Measurements from ENCODE around the gene PSMA1.

The PSMA1 gene

DNA sequence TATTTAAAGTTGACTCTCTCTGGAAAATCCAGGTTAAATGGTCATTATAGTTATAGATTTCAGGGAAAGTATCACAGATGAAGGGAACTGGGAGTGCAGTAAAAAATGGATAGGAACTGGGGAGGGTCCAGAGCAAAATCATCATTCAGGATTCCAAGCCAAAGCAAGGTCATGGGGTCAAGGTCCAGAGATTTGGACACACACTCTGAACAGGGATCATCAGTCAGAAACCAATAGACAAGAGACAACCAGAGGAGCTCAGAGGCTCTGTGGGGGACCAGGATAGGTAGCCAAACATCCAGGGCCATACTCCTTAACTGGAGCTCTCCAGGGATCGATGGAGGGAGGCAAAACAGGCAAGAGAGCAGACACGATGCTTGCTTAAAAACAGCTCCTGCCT, 27.3 kb upstream of the PSMA1 start:
- no peak overlapping the region for H2AFZ ChIP-seq (ENCODE audit: low read length)
- H3K79me2 ChIP-seq (ENCODE audit: insufficient read depth, low read length): no peaks in the 10 kb centered on the region
- H3K27ac ChIP-seq (ENCODE audit: low read depth, low read length, poor library complexity, severe bottlenecking): no peak overlapping the region
- H3K9me2 ChIP-seq (ENCODE audit: low read depth, low read length): no peaks in the 10 kb centered on the region
- H3K27me3 ChIP-seq (ENCODE audit: insufficient read depth, low read length): no peaks in the 10 kb centered on the region
- no peaks in the 10 kb centered on the region for H3K9me3 ChIP-seq (ENCODE audit: low read length)
- H3K4me3 ChIP-seq (ENCODE audit: low read depth, low read length, poor library complexity, severe bottlenecking): no peak overlapping the region
- no peaks in the 10 kb centered on the region for H4K20me1 ChIP-seq (ENCODE audit: insufficient read depth, low read length)
- H3K4me2 ChIP-seq (ENCODE audit: low read length): no peak overlapping the region
- H3F3A ChIP-seq (ENCODE audit: insufficient read depth, low read length): no peaks in the 10 kb centered on the region
- no peak overlapping the region for H3K9ac ChIP-seq (ENCODE audit: low read length)
- H3K4me1 ChIP-seq (ENCODE audit: insufficient read depth, low read length, severe bottlenecking): peaks cover 7% of the 10 kb centered on the region
- TF ChIP-seq, protein P1, sequence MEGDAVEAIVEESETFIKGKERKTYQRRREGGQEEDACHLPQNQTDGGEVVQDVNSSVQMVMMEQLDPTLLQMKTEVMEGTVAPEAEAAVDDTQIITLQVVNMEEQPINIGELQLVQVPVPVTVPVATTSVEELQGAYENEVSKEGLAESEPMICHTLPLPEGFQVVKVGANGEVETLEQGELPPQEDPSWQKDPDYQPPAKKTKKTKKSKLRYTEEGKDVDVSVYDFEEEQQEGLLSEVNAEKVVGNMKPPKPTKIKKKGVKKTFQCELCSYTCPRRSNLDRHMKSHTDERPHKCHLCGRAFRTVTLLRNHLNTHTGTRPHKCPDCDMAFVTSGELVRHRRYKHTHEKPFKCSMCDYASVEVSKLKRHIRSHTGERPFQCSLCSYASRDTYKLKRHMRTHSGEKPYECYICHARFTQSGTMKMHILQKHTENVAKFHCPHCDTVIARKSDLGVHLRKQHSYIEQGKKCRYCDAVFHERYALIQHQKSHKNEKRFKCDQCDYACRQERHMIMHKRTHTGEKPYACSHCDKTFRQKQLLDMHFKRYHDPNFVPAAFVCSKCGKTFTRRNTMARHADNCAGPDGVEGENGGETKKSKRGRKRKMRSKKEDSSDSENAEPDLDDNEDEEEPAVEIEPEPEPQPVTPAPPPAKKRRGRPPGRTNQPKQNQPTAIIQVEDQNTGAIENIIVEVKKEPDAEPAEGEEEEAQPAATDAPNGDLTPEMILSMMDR (IDR thresholded peaks at IDR 0.05; ENCODE audit: low read length): no peak
- TF ChIP-seq EZH2 (IDR thresholded peaks at IDR 0.05; ENCODE audit: borderline replicate concordance, low read length): no peak
- H3K36me3 ChIP-seq (ENCODE audit: insufficient read depth, low read length): no peaks in the 10 kb centered on the region

DNA sequence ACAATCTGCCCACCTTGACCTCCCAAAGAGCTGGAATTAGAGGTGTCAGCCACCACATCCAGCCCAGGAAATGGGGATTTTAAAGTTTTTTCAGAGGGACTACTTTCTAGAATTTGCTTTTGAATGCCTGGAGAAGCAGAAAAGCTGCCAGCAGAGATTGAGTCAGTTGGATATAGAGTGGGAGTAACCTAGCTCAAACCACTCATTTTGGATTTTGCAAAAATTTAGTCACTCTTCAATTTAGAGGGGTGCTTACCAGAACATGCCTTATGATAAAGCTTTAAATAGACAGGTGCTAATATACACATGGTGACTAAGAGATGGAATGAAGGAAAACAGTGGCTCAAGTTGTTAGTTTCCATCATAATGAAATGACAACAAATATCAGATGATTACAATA, 26.5 kb upstream of the PSMA1 start:
- Histone ChIP-seq H3K9ac (ENCODE audit: low read length) (no peak overlapping the region), H3K9me2 (ENCODE audit: low read depth, low read length) (no peaks in the 10 kb centered on the region), H3K4me1 (ENCODE audit: insufficient read depth, low read length, severe bottlenecking) (peaks cover 10% of the 10 kb centered on the region), H4K20me1 (ENCODE audit: insufficient read depth, low read length) (no peaks in the 10 kb centered on the region), H3K4me3 (ENCODE audit: low read depth, low read length, poor library complexity, severe bottlenecking) (no peak overlapping the region), H2AFZ (ENCODE audit: low read length) (no peak overlapping the region), H3K27me3 (ENCODE audit: insufficient read depth, low read length) (no peaks in the 10 kb centered on the region), H3K79me2 (ENCODE audit: insufficient read depth, low read length) (no peaks in the 10 kb centered on the region), H3K36me3 (ENCODE audit: insufficient read depth, low read length) (no peaks in the 10 kb centered on the region), H3K9me3 (ENCODE audit: low read length) (no peaks in the 10 kb centered on the region), H3F3A (ENCODE audit: insufficient read depth, low read length) (no peaks in the 10 kb centered on the region), H3K4me2 (ENCODE audit: low read length) (no peak overlapping the region), H3K27ac (ENCODE audit: low read depth, low read length, poor library complexity, severe bottlenecking) (no peak overlapping the region)
- TF ChIP-seq EZH2 (IDR thresholded peaks at IDR 0.05; ENCODE audit: borderline replicate concordance, low read length): no peak
- TF ChIP-seq, protein P1 (IDR thresholded peaks at IDR 0.05; ENCODE audit: low read length): no peak

DNA sequence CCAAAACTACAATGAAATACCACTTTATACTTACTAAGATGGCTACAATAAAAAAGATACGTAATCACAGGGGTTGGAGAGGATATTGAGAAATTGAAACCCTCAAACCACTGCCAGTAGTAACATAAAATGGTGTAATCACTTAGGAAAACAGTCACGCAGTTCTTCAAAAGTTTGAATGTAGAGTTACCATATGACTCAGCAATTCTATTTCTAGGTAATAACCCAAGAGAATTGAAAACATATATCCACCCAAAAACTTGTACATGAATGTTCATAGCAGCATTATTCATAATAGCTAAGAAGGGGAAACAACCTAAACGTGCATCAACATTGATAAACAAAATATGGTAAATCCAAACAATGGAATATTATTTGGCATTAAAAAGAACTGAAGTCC, 24.4 kb upstream of the PSMA1 start:
- Histone ChIP-seq H2AFZ (ENCODE audit: low read length) (no peak overlapping the region), H3K4me2 (ENCODE audit: low read length) (no peak overlapping the region), H3K36me3 (ENCODE audit: insufficient read depth, low read length) (no peaks in the 10 kb centered on the region), H3K79me2 (ENCODE audit: insufficient read depth, low read length) (no peaks in the 10 kb centered on the region), H3K9me2 (ENCODE audit: low read depth, low read length) (no peaks in the 10 kb centered on the region), H3F3A (ENCODE audit: insufficient read depth, low read length) (no peaks in the 10 kb centered on the region), H4K20me1 (ENCODE audit: insufficient read depth, low read length) (no peaks in the 10 kb centered on the region), H3K4me3 (ENCODE audit: low read depth, low read length, poor library complexity, severe bottlenecking) (no peak overlapping the region), H3K4me1 (ENCODE audit: insufficient read depth, low read length, severe bottlenecking) (peaks cover 30% of the 10 kb centered on the region), H3K9ac (ENCODE audit: low read length) (no peak overlapping the region), H3K27ac (ENCODE audit: low read depth, low read length, poor library complexity, severe bottlenecking) (no peak overlapping the region), H3K27me3 (ENCODE audit: insufficient read depth, low read length) (no peaks in the 10 kb centered on the region), H3K9me3 (ENCODE audit: low read length) (no peaks in the 10 kb centered on the region)
- no peak for TF ChIP-seq EZH2 (IDR thresholded peaks at IDR 0.05; ENCODE audit: borderline replicate concordance, low read length)
- TF ChIP-seq, protein P1 (IDR thresholded peaks at IDR 0.05; ENCODE audit: low read length): no peak
